IMR-90 (cell line): ENCODE measurements around the gene TMPRSS11A. TPM values are rescaled to one million over a fixed set of nuclear protein-coding genes. Genes with fewer than 3 reads are reported as not detected.

ENCODE experiments used
- ATAC-seq: fragments of 200-7000 bp; cut with Tn5 transposase; 2 replicates; pipeline ENCODE4 v1.9.1; 2020; ENCODE audit warnings: low read depth, mild to moderate bottlenecking, moderate library complexity
- BruUV-seq: library from RNA; stranded (reverse); fragments of 400-500 nt; replicated peaks from 2 replicates; lab custom pipeline; 2021; lab: Mats Ljungman, UMichigan
- CTCF ChIA-PET: fragments of 300-600 bp; formaldehyde crosslinking; extraction: SDS; loops from one replicate; lab custom pipeline; 2021; ENCODE audit warnings: antibody characterized with exemption; lab: Yijun Ruan, JAX
- POLR2A ChIA-PET: fragments of 300-600 bp; sonication (Branson Sonifier 250); formaldehyde crosslinking; loops from one replicate; lab custom pipeline; 2022; ENCODE audit warnings: antibody characterized with exemption; ENCODE audit not compliant: unreplicated experiment; lab: Charles Lee
- DNase-seq: peaks from one replicate; pipeline ENCODE4 v3.0.0; 2013
- H2AFZ ChIP-seq: replicated peaks from 2 replicates; pipeline ENCODE3; 2013; ENCODE audit warnings: low read length, mild to moderate bottlenecking; ENCODE audit not compliant: poor library complexity
- H2AK5ac ChIP-seq: 2 replicates; pipeline ENCODE4 v1.6.1; 2013; ENCODE audit warnings: low read depth, low read length, inconsistent platforms
- H2AK9ac ChIP-seq: replicated peaks from 2 replicates; pipeline ENCODE3; 2013; ENCODE audit warnings: mild to moderate bottlenecking, low read depth, low read length, moderate library complexity; ENCODE audit not compliant: poor library complexity
- H2BK120ac ChIP-seq: 2 replicates; pipeline ENCODE4 v1.6.1; 2013; ENCODE audit warnings: low read depth, low read length, inconsistent platforms
- H2BK15ac ChIP-seq: 3 replicates; pipeline ENCODE4 v1.6.1; 2013; ENCODE audit warnings: low read depth, low read length, inconsistent platforms
- H2BK20ac ChIP-seq: 2 replicates; pipeline ENCODE4 v1.6.1; 2013; ENCODE audit warnings: low read depth, mild to moderate bottlenecking, inconsistent platforms, low read length, moderate library complexity
- H2BK5ac ChIP-seq: 2 replicates; pipeline ENCODE4 v1.6.1; 2013; ENCODE audit warnings: mild to moderate bottlenecking, low read depth, low read length, inconsistent platforms; ENCODE audit not compliant: poor library complexity, severe bottlenecking
- H3K14ac ChIP-seq: replicated peaks from 2 replicates; pipeline ENCODE4 v1.6.1; 2013; ENCODE audit warnings: low read depth, low read length, inconsistent platforms
- H3K18ac ChIP-seq: 2 replicates; pipeline ENCODE4 v1.6.1; 2013; ENCODE audit warnings: low read depth, low read length, control low read depth
- H3K23ac ChIP-seq: 2 replicates; pipeline ENCODE4 v1.6.1; 2013; ENCODE audit warnings: low read depth, low read length, inconsistent platforms
- H3K27ac ChIP-seq: 2 replicates; pipeline ENCODE4 v1.5.1; 2013; ENCODE audit warnings: mild to moderate bottlenecking, control low read depth, low read length; ENCODE audit not compliant: insufficient read depth
- H3K27me3 ChIP-seq: 2 replicates; pipeline ENCODE4 v1.6.1; 2013; ENCODE audit warnings: low read length; ENCODE audit not compliant: control insufficient read depth, insufficient read depth
- H3K36me3 ChIP-seq: 2 replicates; pipeline ENCODE4 v1.6.1; 2013; ENCODE audit warnings: low read length, mixed read lengths; ENCODE audit not compliant: control insufficient read depth, insufficient read depth
- H3K4ac ChIP-seq: 2 replicates; pipeline ENCODE4 v1.6.1; 2013; ENCODE audit warnings: low read depth, low read length, inconsistent platforms
- H3K4me1 ChIP-seq: 2 replicates; pipeline ENCODE4 v1.6.1; 2013; ENCODE audit warnings: low read length, mixed read lengths; ENCODE audit not compliant: control insufficient read depth, insufficient read depth
- H3K4me2 ChIP-seq: 2 replicates; pipeline ENCODE4 v1.6.1; 2013; ENCODE audit warnings: low read depth, mild to moderate bottlenecking, control low read depth, low read length, moderate library complexity
- H3K4me3 ChIP-seq: 2 replicates; pipeline ENCODE4 v1.5.1; 2013; ENCODE audit warnings: low read depth, mild to moderate bottlenecking, control low read depth, low read length, moderate library complexity; ENCODE audit not compliant: insufficient read depth
- H3K56ac ChIP-seq: 2 replicates; pipeline ENCODE4 v1.6.1; 2013; ENCODE audit warnings: low read length, inconsistent platforms; ENCODE audit not compliant: insufficient read depth; ENCODE audit errors: extremely low read depth
- H3K79me1 ChIP-seq, 2 experiments: 2 replicates each; pipeline ENCODE4 v1.6.1; 2013; ENCODE audit warnings: low read length in 2 of 2, inconsistent platforms in 1 of 2, low read depth in 1 of 2
- H3K9ac ChIP-seq: 2 replicates; pipeline ENCODE4 v1.6.1; 2013; ENCODE audit warnings: low read depth, low read length, control low read depth
- H3K9me1 ChIP-seq: 2 replicates; pipeline ENCODE4 v1.6.1; 2013; ENCODE audit warnings: low read length, inconsistent platforms; ENCODE audit not compliant: insufficient read depth
- H3K9me3 ChIP-seq: 2 replicates; pipeline ENCODE4 v1.6.1; 2013; ENCODE audit warnings: low read length; ENCODE audit not compliant: control insufficient read depth, insufficient read depth
- H4K20me1 ChIP-seq: 2 replicates; pipeline ENCODE4 v1.6.1; 2013; ENCODE audit warnings: low read length, inconsistent platforms; ENCODE audit not compliant: insufficient read depth
- H4K5ac ChIP-seq: 2 replicates; pipeline ENCODE4 v1.6.1; 2013; ENCODE audit warnings: mild to moderate bottlenecking, low read depth, low read length, control low read depth
- H4K8ac ChIP-seq, 2 experiments: 2 replicates each; pipeline ENCODE4 v1.6.1; 2013; ENCODE audit warnings: low read depth in 2 of 2, low read length in 2 of 2, control low read depth in 1 of 2, inconsistent platforms in 1 of 2
- H4K91ac ChIP-seq: 2 replicates; pipeline ENCODE4 v1.6.1; 2013; ENCODE audit warnings: low read depth, low read length, inconsistent platforms; ENCODE audit not compliant: insufficient read depth
- CEBPB ChIP-seq: IDR thresholded peaks from 2 replicates; pipeline ENCODE4 v1.6.1; 2012; ENCODE audit warnings: low read depth, low read length, improper control_type of control experiment
- CHD1 ChIP-seq: IDR thresholded peaks from 2 replicates; pipeline ENCODE4 v1.6.1; 2012; ENCODE audit warnings: low read depth, low read length, improper control_type of control experiment
- MXI1 ChIP-seq: IDR thresholded peaks from 2 replicates; pipeline ENCODE4 v1.6.1; 2012; ENCODE audit warnings: low read depth, mild to moderate bottlenecking, low read length, moderate library complexity, borderline replicate concordance
- WGBS, 2 experiments: methylation state at CpG; one replicate each; pipeline versions ENCODE4 v1.1.5 to v1.1.7; 2013; ENCODE audit warnings: missing lambda C conversion rate in 2 of 2; ENCODE audit not compliant: insufficient read length in 1 of 2; ENCODE audit errors: extremely low coverage in 2 of 2; 5-methylcytosine and 5-hydroxymethylcytosine counted together
- dilution Hi-C: fragments of 300-500 bp; cut with HindIII; formaldehyde crosslinking; loops from one replicate; pipeline ENCODE4 v1.14.3; 2018; ENCODE audit warnings: low sequenced_read_pairs; ENCODE audit not compliant: unreplicated experiment
- in situ Hi-C: fragments of 300-500 bp; cut with MboI; formaldehyde crosslinking; loops from 3 replicates; pipeline ENCODE4 v1.14.3; 2019; ENCODE audit warnings: low sequenced_read_pairs, inconsistent platforms, mixed read lengths
- intact Hi-C: fragments of 100-400 bp; cut with micrococcal nuclease; formaldehyde crosslinking; loops from 2 replicates; pipeline ENCODE4 v1.10.0; 2022
- polyA plus RNA-seq, 3 experiments: library from polyadenylated mRNA; depleted of rRNA; stranded (reverse); fragments of >200 nt; gene quantifications; 2 replicates each; pipeline ENCODE4 v1.2.3, GENCODE V29; 2012; ENCODE audit warnings: low replicate concordance in 1 of 3
- total RNA-seq: library from RNA; depleted of rRNA; stranded (reverse); fragments of >200 nt; gene quantifications from 2 replicates; pipeline ENCODE4 v1.2.3, GENCODE V29; 2012

TMPRSS11A gene
- total and polyA plus RNA-seq, 2 of the 4 experiments (the other 2 are of a cell fraction) = not detected

GRCh38 chr4:67896421-67897065, 66.8 kb downstream of the TMPRSS11A start:
- Histone ChIP-seq H3K4me2 (no peak overlapping the region), H3K56ac (no peak overlapping the region), H3K27me3 (no peaks in the 10 kb centered on the region), H2BK20ac (no peak overlapping the region), H2AFZ (no peak overlapping the region), H4K20me1 (no peaks in the 10 kb centered on the region), H2BK120ac (no peak overlapping the region), H4K5ac (no peak overlapping the region), H3K27ac (no peak overlapping the region), H2AK5ac (no peak overlapping the region), H3K18ac (no peak overlapping the region), H3K4me3 (no peak overlapping the region), H2AK9ac (no peak overlapping the region), H2BK5ac (no peak overlapping the region), H2BK15ac (no peak overlapping the region), H4K91ac (no peak overlapping the region), H3K23ac (no peak overlapping the region), H3K4me1 (peaks cover 2% of the 10 kb centered on the region; the same call in 1 of the 2 replicates), H3K9ac (no peak overlapping the region), H3K36me3 (no peaks in the 10 kb centered on the region), H4K8ac (no peak overlapping the region), H3K9me3 (no peaks in the 10 kb centered on the region), H3K9me1 (no peaks in the 10 kb centered on the region), H3K4ac (no peak overlapping the region), H3K14ac (no peak overlapping the region), H3K79me1 (no peaks in the 10 kb centered on the region)
- intact Hi-C loops = no loop called here
- no TSS peak for BruUV-seq
- DNase-seq = no peak
- no peak for ATAC-seq
- TF ChIP-seq CEBPB (no peak), MXI1 (no peak), CHD1 (no peak)
- CTCF ChIA-PET = no interaction called here
- WGBS, 2 experiments = 97% methylated on average over 5 of the region's 26 CpGs; no CpG with 5 or more reads in 1 of the 2 experiments
- in situ Hi-C loops = no loop called here
- POLR2A ChIA-PET = no interaction called here
- dilution Hi-C loops = no loop called here
